Prostate gland (tissue), 2 donors: Measurements from ENCODE around the gene NPTN. TPM values are rescaled to one million over a fixed set of nuclear protein-coding genes. Genes with fewer than 3 reads are reported as not detected.

Experiments
- DNase-seq: peaks from one replicate; pipeline ENCODE4 v3.0.0-alpha.2; 2019; ENCODE audit warnings: low spot score
- H3K27ac ChIP-seq, 2 donors: fragments of 200-600 bp; sonication (generic); 2 replicates each; pipeline ENCODE4 v1.5.1; 2017 to 2019
- H3K27me3 ChIP-seq: fragments of 200-600 bp; sonication (generic); replicated peaks from 2 replicates; pipeline ENCODE4 v1.5.1; 2019; ENCODE audit not compliant: insufficient read depth
- H3K36me3 ChIP-seq, 2 donors: fragments of 200-600 bp; sonication (generic); 1 replicate in 1 of 2; 2 replicates in 1 of 2; pipeline versions ENCODE4 v1.5.1 to v1.8.1; 2017 to 2019
- H3K4me1 ChIP-seq: fragments of 200-600 bp; sonication (generic); replicated peaks from 2 replicates; pipeline ENCODE4 v1.5.1; 2019
- H3K4me3 ChIP-seq, 2 donors: fragments of 200-600 bp; sonication (generic); 2 replicates each; pipeline ENCODE4 v1.5.1; 2017 to 2019
- H3K9me3 ChIP-seq: fragments of 200-600 bp; sonication (generic); 2 replicates; pipeline ENCODE4 v1.5.1; 2017
- CTCF ChIP-seq, 4 experiments: fragments of 200-600 bp in 2 of 4; fragments of 450-650 bp in 2 of 4; sonication (generic) in 2 of 4; IDR thresholded peaks; 1 replicate in 3 of 4; 2 replicates in 1 of 4; pipeline ENCODE4 v1.5.1; 2016 to 2019; ENCODE audit warnings: antibody characterized with exemption in 4 of 4, mild to moderate bottlenecking in 2 of 4, moderate library complexity in 2 of 4
- POLR2A ChIP-seq: fragments of 450-650 bp; IDR thresholded peaks from one replicate; pipeline ENCODE4 v1.6.1; 2016; ENCODE audit warnings: antibody characterized with exemption, mild to moderate bottlenecking
- POLR2AphosphoS5 ChIP-seq: sonication (generic); formaldehyde crosslinking; IDR thresholded peaks from one replicate; pipeline ENCODE4 v1.6.1; 2017; ENCODE audit warnings: antibody characterized with exemption
- WGBS: methylation state at CpG from one replicate; pipeline ENCODE4 v1.1.5; 2018; 5-methylcytosine and 5-hydroxymethylcytosine counted together
- intact Hi-C: fragments of 100-400 bp; cut with DNase I; formaldehyde crosslinking; loops from one replicate; pipeline ENCODE4 v1.14.2; 2022
- total RNA-seq, 2 donors: library from RNA; depleted of rRNA; stranded (reverse); fragments of >200 nt; gene quantifications; one replicate each; pipeline ENCODE4 v1.1.0, GENCODE V29; 2016

The NPTN gene
- total RNA-seq, 2 donors from 2014 or later, result 147 to 266 TPM

- Histone ChIP-seq H3K4me1 (no peaks in the 10 kb centered on the region), H3K4me3 (no peak overlapping the region), H3K27me3 (no peaks in the 10 kb centered on the region), H3K9me3 (no peaks in the 10 kb centered on the region), H3K36me3 (no peaks in the 10 kb centered on the region), H3K27ac (no peak overlapping the region)
- no peak for TF ChIP-seq POLR2A
- DNase-seq, result no peak
- 19% methylated on average over 2 of the region's 2 CpGs for WGBS
- intact Hi-C loops, result loop anchor here (2.0 to 10.0 kb wide), 3 partner anchors 47 to 331 kb away; partner anchors contain the start of gene CD276
These were observed 4.3 kb upstream of the NPTN start for GRCh38 chr15:73637527-73637926.

- no peaks in the 10 kb centered on the region for H3K27me3 ChIP-seq
- H3K4me1 ChIP-seq, result peaks cover 5% of the 10 kb centered on the region
- DNase-seq, result no peak
- intact Hi-C loops, result loop anchor here (10.0 kb wide), 1 partner anchor 51 kb away; the partner anchor contains the start of gene CD276
- no peak overlapping the region for H3K4me3 ChIP-seq
- H3K27ac ChIP-seq, result peak overlapping the region; percentile 90 to 96
- TF ChIP-seq POLR2A, result no peak
- no peak for TF ChIP-seq POLR2AphosphoS5
- no peak for TF ChIP-seq CTCF (IDR thresholded peaks at IDR 0.05)
- no peaks in the 10 kb centered on the region for H3K9me3 ChIP-seq
- WGBS, result 53% methylated on average over 6 of the region's 6 CpGs
- H3K36me3 ChIP-seq, result no peaks in the 10 kb centered on the region
These were observed 854 bp upstream of the NPTN start for GRCh38 chr15:73633991-73634495.

GRCh38 chr15:73632670-73633058, 525 bp downstream of the NPTN start:
- H3K27ac ChIP-seq, result peak overlapping the region; percentile 90 to 96
- intact Hi-C loops, result loop anchor here (1.0 to 10.0 kb wide), 2 partner anchors 52 to 71 kb away; partner anchors contain the start of gene CD276
- H3K36me3 ChIP-seq, result no peaks in the 10 kb centered on the region
- TF ChIP-seq CTCF (IDR thresholded peaks at IDR 0.05) (no peak), POLR2A (no peak), POLR2AphosphoS5 (no peak)
- H3K27me3 ChIP-seq, result no peaks in the 10 kb centered on the region
- WGBS, result under 1% methylated on average over 40 of the region's 40 CpGs
- no peak for DNase-seq
- peak overlapping the region; percentile 92 to 94 for H3K4me3 ChIP-seq
- no peaks in the 10 kb centered on the region for H3K9me3 ChIP-seq
- peaks cover 5% of the 10 kb centered on the region for H3K4me1 ChIP-seq

- intact Hi-C loops, result loop anchor here (1.0 to 10.0 kb wide), 2 partner anchors 53 to 71 kb away; partner anchors contain the start of gene CD276
- peak overlapping the region; percentile 92 to 94 for H3K4me3 ChIP-seq
- H3K27me3 ChIP-seq, result no peaks in the 10 kb centered on the region
- peak overlapping the region; percentile 90 to 96 for H3K27ac ChIP-seq
- H3K36me3 ChIP-seq, result no peaks in the 10 kb centered on the region
- TF ChIP-seq POLR2AphosphoS5 (peak; percentile 65), CTCF (IDR thresholded peaks at IDR 0.05) (no peak), POLR2A (peak; percentile 59)
- no peaks in the 10 kb centered on the region for H3K9me3 ChIP-seq
- H3K4me1 ChIP-seq, result peaks cover 5% of the 10 kb centered on the region
- DNase-seq, result peak; percentile 50
- 3% methylated on average over 6 of the region's 6 CpGs for WGBS
These were observed 1.1 kb downstream of the NPTN start for GRCh38 chr15:73631915-73632669.

- Histone ChIP-seq H3K4me1 (peaks cover 5% of the 10 kb centered on the region), H3K4me3 (peak overlapping the region in 1 of 2 donors; percentile 94)
These were observed 2.2 kb downstream of the NPTN start for GRCh38 chr15:73630921-73631362.

More at GRCh38 chr15:73630921-73631362, 2.2 kb downstream of the NPTN start:
- peak overlapping the region; percentile 90 to 96 for H3K27ac ChIP-seq
- TF ChIP-seq POLR2AphosphoS5 (no peak), CTCF (IDR thresholded peaks at IDR 0.05) (no peak), POLR2A (no peak)
- H3K27me3 ChIP-seq, result no peaks in the 10 kb centered on the region
- no peak for DNase-seq
- no peaks in the 10 kb centered on the region for H3K9me3 ChIP-seq
- intact Hi-C loops, result loop anchor here (10.0 kb wide), 1 partner anchor 54 kb away; the partner anchor contains the start of gene CD276
- H3K36me3 ChIP-seq, result no peaks in the 10 kb centered on the region
- 23% methylated on average over 4 of the region's 4 CpGs for WGBS
